Lung microvascular endothelial cell (primary cell): Measurements from ENCODE around the gene MRPL33. TPM values are rescaled to one million over a fixed set of nuclear protein-coding genes. Genes with fewer than 3 reads are reported as not detected.
A peak's percentile ranks its signal among the peaks of the same experiment; 100 is the strongest.
"Not testable (repeated sequence)": the region's sequence is repeated elsewhere in the genome, so short reads cannot be mapped to it uniquely, and the experiment has no call there.

Source experiments
- DNase-seq, 2 donors: peaks; one replicate each; pipeline versions ENCODE4 v3.0.0 to v3.0.0-alpha.2; 2010; ENCODE audit warnings: low read depth in 2 of 2
- total RNA-seq: library from RNA; depleted of rRNA; stranded (reverse); fragments of >200 nt; gene quantifications from 2 replicates; pipeline ENCODE4 v1.2.1, GENCODE V29; 2014

MRPL33 gene
- total RNA-seq, 1 donor from 2014 or later, result 72.8 TPM

DNA sequence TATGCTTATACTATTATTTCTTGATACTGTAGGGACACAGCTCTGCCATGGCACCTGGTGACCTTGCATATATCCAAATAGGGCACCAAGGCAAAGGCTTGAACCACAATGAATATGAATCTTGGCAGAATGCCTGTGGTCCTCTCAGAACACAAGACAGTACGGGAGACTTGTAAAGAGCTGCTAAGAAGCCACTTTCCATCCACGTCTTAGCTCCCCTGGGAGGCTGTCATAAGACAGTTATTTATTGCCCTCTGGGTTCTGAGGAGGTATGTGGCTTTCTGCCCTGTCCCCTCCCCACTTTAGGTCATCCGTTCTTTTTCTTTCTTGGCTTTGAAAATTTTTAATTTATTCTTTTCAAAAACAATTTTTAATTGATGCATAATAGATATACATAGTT is 29.8 kb upstream of the MRPL33 start:
- DNase-seq, result no peak

DNA sequence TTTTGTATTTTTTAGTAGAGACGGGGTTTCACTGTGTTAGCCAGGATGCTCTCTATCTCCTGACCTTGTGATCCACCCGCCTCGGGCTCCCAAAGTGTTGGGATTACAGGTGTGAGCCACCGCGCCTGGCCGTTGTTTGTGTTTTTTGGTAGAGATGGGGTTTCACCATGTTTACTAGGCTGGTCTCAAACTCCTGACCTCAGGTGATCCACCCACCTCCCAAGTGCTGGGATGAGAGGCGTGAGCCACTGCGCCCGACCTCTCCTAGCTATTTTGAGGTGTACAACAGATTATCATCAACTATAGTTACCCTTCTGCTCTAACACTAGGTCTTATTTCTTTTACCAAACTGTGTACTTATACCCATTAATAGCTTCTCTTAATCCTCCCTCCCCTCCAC is 28.9 kb upstream of the MRPL33 start:
- DNase-seq, result no peak

- DNase-seq, result not testable (repeated sequence)
Measured at GRCh38 chr2:27745494-27745893, 26.0 kb upstream of the MRPL33 start.

DNA sequence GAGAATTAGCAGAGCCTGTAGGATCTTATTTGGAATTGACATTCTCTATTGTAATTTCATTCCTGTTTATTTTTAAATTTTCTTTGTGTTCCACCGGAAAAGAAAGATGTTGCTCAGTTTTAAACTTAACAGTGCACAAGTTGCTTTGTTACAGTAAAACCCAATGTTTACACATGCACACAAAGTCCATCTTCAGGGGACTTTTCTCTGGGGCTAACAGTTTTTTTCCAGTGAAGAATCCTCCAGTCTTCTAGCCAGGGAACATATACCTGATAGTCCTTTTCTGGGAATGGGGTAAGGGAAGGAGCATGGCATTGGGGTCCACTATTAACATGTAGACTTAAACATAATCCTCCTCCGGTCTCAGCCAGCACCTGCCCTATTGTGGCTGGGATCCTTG is 25.2 kb upstream of the MRPL33 start:
- DNase-seq, result no peak

DNA sequence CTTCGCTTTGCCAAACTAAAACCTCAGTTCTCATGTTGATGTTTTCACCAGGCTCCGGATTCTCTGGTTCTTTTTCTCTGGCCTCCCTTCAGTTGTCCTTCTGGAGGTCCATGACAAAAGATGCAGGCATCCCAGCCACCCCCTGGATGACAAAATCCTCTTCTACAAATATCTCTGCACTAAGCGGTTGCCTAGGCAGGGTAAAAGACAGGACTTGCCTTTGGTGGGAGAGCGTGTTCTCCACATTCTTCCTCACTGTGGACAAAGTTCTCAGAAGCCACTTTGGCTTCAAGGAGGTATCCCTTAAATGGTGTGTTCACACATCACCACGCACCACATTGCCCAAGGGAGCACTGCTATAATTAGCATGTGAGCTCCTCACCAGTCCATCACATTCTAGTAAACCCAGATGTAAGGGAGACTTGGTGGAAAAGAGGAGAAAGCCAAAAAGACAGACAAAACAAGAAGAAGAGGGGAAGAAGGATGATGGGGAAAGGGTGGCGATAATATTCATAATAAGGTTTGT is 23.6 kb upstream of the MRPL33 start:
- DNase-seq, result no peak

DNA sequence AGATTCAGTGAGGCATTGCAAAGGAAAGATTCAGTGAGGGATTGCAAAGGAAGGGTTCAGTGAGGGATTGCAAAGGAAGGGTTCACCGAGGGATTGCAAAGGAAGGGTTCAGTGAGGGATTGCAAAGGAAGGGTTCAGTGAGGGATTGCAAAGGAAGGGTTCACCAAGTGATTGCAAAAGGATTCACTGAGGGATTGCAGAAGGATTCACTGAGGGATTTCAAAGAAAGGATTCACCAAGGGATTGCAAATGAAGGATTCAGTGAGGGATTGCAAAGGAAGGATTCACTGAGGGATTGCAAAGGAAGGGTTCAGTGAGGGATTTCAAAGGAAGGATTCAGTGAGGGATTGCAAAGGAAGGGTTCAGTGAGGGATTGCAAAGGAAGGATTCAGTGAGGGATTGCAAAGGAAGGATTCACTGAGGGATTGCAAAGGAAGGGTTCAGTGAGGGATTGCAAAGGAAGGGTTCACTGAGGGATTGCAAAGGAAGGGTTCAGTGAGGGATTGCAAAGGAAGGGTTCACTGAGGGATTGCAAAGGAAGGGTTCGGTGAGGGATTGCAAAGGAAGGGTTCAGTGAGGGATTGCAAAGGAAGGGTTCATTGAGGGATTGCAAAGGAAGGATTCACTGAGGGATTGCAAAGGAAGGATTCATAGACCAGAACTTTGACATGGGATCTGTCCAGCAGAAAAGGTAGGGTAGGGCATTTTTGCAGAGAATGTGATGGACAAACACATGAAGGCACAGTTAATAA is 22.5 kb upstream of the MRPL33 start:
- not testable (repeated sequence) for DNase-seq

GRCh38 chr2:27751377-27751776 is 20.1 kb upstream of the MRPL33 start:
- no peak for DNase-seq

DNA sequence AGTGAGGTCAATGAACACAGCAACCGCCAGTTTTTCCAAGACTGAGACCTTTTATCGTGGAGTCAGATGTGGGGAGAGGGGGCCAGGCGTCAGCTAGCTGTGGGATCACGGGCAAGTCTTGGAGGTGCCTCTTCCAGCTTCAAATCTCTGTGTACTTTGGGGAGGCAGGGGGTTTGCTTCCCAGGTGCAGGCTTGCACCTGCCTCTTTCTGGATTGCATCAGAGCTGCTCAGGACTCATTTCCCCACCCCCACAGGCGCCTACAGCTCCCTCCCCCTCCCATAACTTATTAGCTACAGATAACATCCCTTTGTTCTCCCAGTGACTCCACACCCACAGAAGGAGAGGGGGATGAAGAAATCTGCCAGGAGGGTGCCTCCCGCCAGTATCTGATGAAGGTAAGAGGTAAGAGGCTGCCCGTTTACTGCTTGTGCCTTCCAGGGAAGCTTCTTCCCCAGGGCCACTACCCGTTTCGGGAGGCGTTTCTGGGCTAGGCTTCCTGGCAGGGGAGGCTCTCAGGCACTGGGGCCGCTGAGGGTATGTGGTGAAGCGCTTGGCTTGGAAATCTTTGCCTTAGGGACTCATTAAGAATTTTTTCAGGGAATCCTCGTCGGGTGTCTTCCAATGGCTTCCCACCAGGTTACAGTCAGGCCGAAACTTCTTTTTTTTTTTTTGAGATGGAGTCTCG is 18.8 kb upstream of the MRPL33 start:
- no peak for DNase-seq

DNA sequence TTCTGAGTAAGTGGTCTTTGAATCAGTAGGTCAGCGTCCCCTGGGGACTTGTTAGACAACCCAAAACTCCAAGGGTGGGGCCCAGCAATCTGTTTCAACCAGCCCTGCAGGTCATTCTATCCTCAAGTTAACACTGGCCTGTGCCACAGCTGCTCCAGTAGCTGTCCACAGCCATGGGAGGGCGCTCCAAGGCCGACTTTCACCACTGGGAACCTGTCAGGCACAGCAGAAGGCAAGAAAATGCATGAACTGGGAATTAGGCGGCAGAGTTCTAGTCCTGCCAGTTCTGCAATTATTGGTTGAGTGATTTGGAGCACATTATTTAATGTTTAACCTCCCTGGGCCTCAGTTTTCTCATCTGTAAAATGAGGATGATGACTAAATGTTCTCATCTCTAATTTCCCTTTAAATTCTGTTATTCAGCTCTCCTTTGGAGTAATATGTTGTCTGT is 17.4 kb upstream of the MRPL33 start:
- peak; percentile 85 to 88 for DNase-seq

DNA sequence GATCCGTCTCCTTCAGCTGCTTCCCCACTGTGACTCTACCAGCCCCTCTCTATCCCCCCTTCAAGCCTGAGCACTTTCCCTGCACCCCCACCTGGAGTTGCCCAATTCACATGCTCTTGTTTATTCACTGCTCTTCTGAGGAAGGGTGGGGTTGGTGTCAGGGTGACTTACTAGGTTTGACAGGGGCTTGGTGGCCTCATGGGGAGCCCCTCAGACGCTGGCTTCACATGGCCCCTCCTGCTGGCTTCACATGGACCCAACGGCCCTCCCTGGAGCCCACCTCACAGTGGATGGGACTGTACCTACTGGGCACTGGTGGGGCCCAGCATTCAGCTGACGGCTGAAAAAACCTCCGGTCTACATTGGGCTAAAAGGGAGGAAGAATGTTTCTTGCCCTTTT is 16.7 kb upstream of the MRPL33 start:
- no peak for DNase-seq

GRCh38 chr2:27756091-27756490 is 15.4 kb upstream of the MRPL33 start:
- no peak for DNase-seq

DNA sequence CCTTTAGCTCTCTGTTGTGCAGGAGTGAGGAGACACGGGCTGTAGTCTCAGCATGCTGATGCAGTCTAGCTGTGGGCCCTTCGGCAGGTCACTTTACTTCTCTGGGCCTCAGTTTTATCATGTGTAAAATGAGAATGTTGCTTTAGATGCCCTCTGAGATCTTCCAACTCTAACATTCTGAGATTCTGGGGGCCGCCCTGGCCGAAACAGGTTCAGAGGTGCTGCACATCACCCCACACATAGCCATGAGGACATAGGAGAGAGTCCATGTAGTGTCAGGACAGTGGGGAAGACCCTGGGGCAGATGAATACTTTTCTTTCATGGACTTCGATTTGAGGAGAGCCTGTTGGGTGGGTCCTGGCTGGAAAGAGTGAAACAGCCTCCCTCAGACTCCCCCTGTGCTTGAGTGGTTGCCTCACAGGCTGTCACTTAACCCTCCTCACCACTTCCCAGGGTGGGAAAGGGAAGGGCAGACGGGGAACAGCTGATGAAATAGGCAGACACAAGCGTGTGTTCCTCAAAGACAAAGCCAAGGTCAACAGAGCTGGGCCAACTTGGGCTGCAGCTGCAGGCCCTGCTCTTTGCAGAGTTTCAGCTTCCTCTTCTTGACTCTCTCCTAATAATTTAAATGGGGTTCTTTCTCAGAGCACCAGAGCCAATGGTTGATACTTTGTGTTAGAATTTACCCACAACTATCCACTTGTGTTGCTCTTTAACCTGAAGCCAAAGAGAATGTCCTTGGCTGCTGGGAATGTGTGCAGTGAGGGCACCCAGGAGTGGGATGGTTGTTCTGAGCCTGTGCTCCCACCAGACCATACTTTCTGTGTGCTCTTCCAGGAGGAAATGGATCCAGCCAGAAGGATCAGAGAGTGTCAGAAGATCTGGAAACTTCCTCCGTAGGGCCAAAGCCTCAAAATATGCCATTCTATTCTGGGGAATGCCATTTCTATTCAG is 14.7 kb upstream of the MRPL33 start:
- no peak for DNase-seq

GRCh38 chr2:27762951-27763906 is 8.3 kb upstream of the MRPL33 start:
- no peak for DNase-seq

- DNase-seq, result no peak
Measured at GRCh38 chr2:27763907-27764267, 7.6 kb upstream of the MRPL33 start.

GRCh38 chr2:27764526-27764925 is 7.0 kb upstream of the MRPL33 start:
- not testable (repeated sequence) for DNase-seq

GRCh38 chr2:27765621-27766286 is 5.8 kb upstream of the MRPL33 start:
- DNase-seq, result peak; percentile 14 to 58

DNA sequence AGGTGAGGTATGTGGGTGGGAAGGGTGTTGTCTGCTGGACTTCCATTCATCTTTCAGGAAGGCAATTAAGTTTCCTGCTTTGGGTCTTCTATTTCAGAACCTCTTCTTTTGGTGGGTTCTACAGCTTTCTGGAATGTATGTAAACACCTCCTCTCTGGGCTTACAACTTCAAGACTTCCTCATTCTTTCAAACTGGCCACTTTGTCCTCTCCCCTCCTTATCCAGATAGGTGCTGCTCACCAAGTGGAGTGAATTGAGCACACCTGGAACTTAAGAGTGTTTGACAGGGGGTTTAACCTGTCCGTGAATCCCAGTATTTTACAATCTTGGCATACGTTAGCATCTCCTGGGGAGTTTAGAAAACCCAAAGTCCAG is 5.2 kb upstream of the MRPL33 start:
- DNase-seq, result no peak

GRCh38 chr2:27771202-27771547 is 344 bp upstream of the MRPL33 start:
- no peak for DNase-seq

DNA sequence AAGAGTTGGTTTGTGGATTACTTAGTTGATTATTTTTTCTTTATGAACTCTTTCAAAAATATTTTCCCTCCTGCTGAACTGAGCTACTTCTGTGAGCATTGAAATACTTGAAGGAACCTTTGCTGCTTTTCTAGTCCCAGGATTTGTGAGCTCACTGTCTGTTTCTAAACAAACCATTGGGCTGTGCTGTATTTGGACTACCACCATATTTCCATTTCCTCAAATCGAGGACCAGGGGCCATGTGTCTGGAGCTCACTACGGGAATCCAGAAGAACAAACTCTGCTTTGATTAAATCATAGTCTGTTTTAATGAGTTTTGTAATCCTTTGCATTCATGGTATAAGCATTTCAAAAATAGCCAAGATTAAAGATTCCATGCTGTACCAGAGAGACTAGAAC is 1.3 kb downstream of the MRPL33 start:
- DNase-seq, result peak; percentile 9 to 32

- peak in 1 of 2 donors; percentile 35 for DNase-seq
Measured at GRCh38 chr2:27773959-27774358, 2.4 kb downstream of the MRPL33 start.
